Measurements from ENCODE around the gene ADGRL3. TPM values are rescaled to one million over a fixed set of nuclear protein-coding genes. Genes with fewer than 3 reads are reported as not detected.

The ADGRL3 gene
- total RNA-seq, 1 donor from 2014 or later = 44.8 TPM

GRCh38 chr4:61276029-61276428 is 75.9 kb downstream of the ADGRL3 start:
- Mint-ChIP-seq H3K4me1 (ENCODE audit: unreplicated experiment) (no peaks in the 10 kb centered on the region), H3K9me3 (ENCODE audit: unreplicated experiment) (no peaks in the 10 kb centered on the region), H3K4me3 (ENCODE audit: unreplicated experiment) (no peak overlapping the region), H3K27me3 (ENCODE audit: unreplicated experiment) (no peaks in the 10 kb centered on the region), H3K27ac (ENCODE audit: unreplicated experiment) (no peak overlapping the region), H3K36me3 (ENCODE audit: low read depth, unreplicated experiment) (no peaks in the 10 kb centered on the region)
- DNase-seq (ENCODE audit: low spot score) = no peak
- TF ChIP-seq CTCF (IDR thresholded peaks at IDR 0.05; ENCODE audit: unreplicated experiment) = no peak

GRCh38 chr4:61277785-61278760 is 77.9 kb downstream of the ADGRL3 start:
- Mint-ChIP-seq H3K27me3 (ENCODE audit: unreplicated experiment) (no peaks in the 10 kb centered on the region), H3K9me3 (ENCODE audit: unreplicated experiment) (no peaks in the 10 kb centered on the region), H3K4me3 (ENCODE audit: unreplicated experiment) (no peak overlapping the region), H3K36me3 (ENCODE audit: low read depth, unreplicated experiment) (no peaks in the 10 kb centered on the region), H3K27ac (ENCODE audit: unreplicated experiment) (no peak overlapping the region), H3K4me1 (ENCODE audit: unreplicated experiment) (no peaks in the 10 kb centered on the region)
- TF ChIP-seq CTCF (IDR thresholded peaks at IDR 0.05; ENCODE audit: unreplicated experiment) = no peak
- DNase-seq (ENCODE audit: low spot score) = no peak

- no peak for DNase-seq (ENCODE audit: low spot score)
- H3K36me3 Mint-ChIP-seq (ENCODE audit: low read depth, unreplicated experiment) = no peaks in the 10 kb centered on the region
Measured at GRCh38 chr4:61292322-61292721, 92.2 kb downstream of the ADGRL3 start.

GRCh38 chr4:61293707-61294400 is 93.7 kb downstream of the ADGRL3 start:
- TF ChIP-seq CTCF (IDR thresholded peaks at IDR 0.05; ENCODE audit: unreplicated experiment) = no peak
- no peaks in the 10 kb centered on the region for H3K36me3 Mint-ChIP-seq (ENCODE audit: low read depth, unreplicated experiment)
- H3K4me1 Mint-ChIP-seq (ENCODE audit: unreplicated experiment) = peaks cover 14% of the 10 kb centered on the region
- no peaks in the 10 kb centered on the region for H3K9me3 Mint-ChIP-seq (ENCODE audit: unreplicated experiment)
- no peak overlapping the region for H3K27ac Mint-ChIP-seq (ENCODE audit: unreplicated experiment)
- DNase-seq (ENCODE audit: low spot score) = no peak
- H3K27me3 Mint-ChIP-seq (ENCODE audit: unreplicated experiment) = peaks cover 1% of the 10 kb centered on the region
- H3K4me3 Mint-ChIP-seq (ENCODE audit: unreplicated experiment) = no peak overlapping the region

More at GRCh38 chr4:61292322-61292721, 92.2 kb downstream of the ADGRL3 start:
- Mint-ChIP-seq H3K27me3 (ENCODE audit: unreplicated experiment) (peaks cover 1% of the 10 kb centered on the region), H3K4me1 (ENCODE audit: unreplicated experiment) (peaks cover 11% of the 10 kb centered on the region), H3K9me3 (ENCODE audit: unreplicated experiment) (no peaks in the 10 kb centered on the region), H3K4me3 (ENCODE audit: unreplicated experiment) (no peak overlapping the region), H3K27ac (ENCODE audit: unreplicated experiment) (no peak overlapping the region)
- no peak for TF ChIP-seq CTCF (IDR thresholded peaks at IDR 0.05; ENCODE audit: unreplicated experiment)

All from endothelial cell (in vitro differentiated cells).